Measurements from ENCODE around the gene TUT1.
A peak's percentile ranks its signal among the peaks of the same experiment; 100 is the strongest.

The TUT1 gene

GRCh38 chr11:62607714-62608113 lies 16.4 kb upstream of the TUT1 start:
- no peak overlapping the region for H3K4ac ChIP-seq (ENCODE audit: low read depth, low read length)
- H4K8ac ChIP-seq (ENCODE audit: low read depth, low read length): no peak overlapping the region
- no peaks in the 10 kb centered on the region for H3K36me3 ChIP-seq (ENCODE audit: control insufficient read depth, insufficient read depth, low read length)
- DNase-seq: no peak
- peaks cover 2% of the 10 kb centered on the region for H3K4me1 ChIP-seq (ENCODE audit: control insufficient read depth, low read depth, low read length)
- H3K4me2 ChIP-seq (ENCODE audit: low read length): no peak overlapping the region
- no peak overlapping the region for H2BK120ac ChIP-seq (ENCODE audit: low read depth, low read length)
- no peaks in the 10 kb centered on the region for H3K79me2 ChIP-seq (ENCODE audit: control insufficient read depth, insufficient read depth, low read length)
- no peak overlapping the region for H2AK5ac ChIP-seq (ENCODE audit: low read length)
- no peak overlapping the region for H3K18ac ChIP-seq (ENCODE audit: low read length)
- H2BK5ac ChIP-seq (ENCODE audit: low read length): no peak overlapping the region
- no peak overlapping the region for H3K4me3 ChIP-seq (ENCODE audit: low read length)
- no peak overlapping the region for H2BK15ac ChIP-seq (replicated peaks; ENCODE audit: low read depth)
- no peak overlapping the region for H4K5ac ChIP-seq (ENCODE audit: low read length)
- no peak overlapping the region for H3K27ac ChIP-seq (ENCODE audit: low read depth, low read length)
- WGBS (ENCODE audit: extremely low coverage, insufficient coverage, low lambda C conversion rate): no CpG with 5 or more reads among the region's 4 CpGs
- no peaks in the 10 kb centered on the region for H3K79me1 ChIP-seq (ENCODE audit: low read length)
- H3K27me3 ChIP-seq (ENCODE audit: insufficient read depth, low read length, poor library complexity): no peaks in the 10 kb centered on the region
- no peak overlapping the region for H3K23ac ChIP-seq (ENCODE audit: low read length)
- H3K56ac ChIP-seq (ENCODE audit: low read length): no peak overlapping the region
- peak overlapping the region; percentile 4 for H3K9ac ChIP-seq (ENCODE audit: low read length)

- H3K23ac ChIP-seq (ENCODE audit: low read length): no peak overlapping the region
- H3K27me3 ChIP-seq (ENCODE audit: insufficient read depth, low read length, poor library complexity): no peaks in the 10 kb centered on the region
- no peak overlapping the region for H3K56ac ChIP-seq (ENCODE audit: low read length)
Observed at GRCh38 chr11:62605902-62606301, 14.6 kb upstream of the TUT1 start.

GRCh38 chr11:62605467-62605866 lies 14.1 kb upstream of the TUT1 start:
- Histone ChIP-seq H3K27me3 (ENCODE audit: insufficient read depth, low read length, poor library complexity) (no peaks in the 10 kb centered on the region), H2AK5ac (ENCODE audit: low read length) (no peak overlapping the region), H3K56ac (ENCODE audit: low read length) (no peak overlapping the region), H4K5ac (ENCODE audit: low read length) (no peak overlapping the region), H4K8ac (ENCODE audit: low read depth, low read length) (no peak overlapping the region), H3K9ac (ENCODE audit: low read length) (no peak overlapping the region), H3K27ac (ENCODE audit: low read depth, low read length) (no peak overlapping the region), H3K4ac (ENCODE audit: low read depth, low read length) (no peak overlapping the region), H2BK15ac (replicated peaks; ENCODE audit: low read depth) (no peak overlapping the region), H3K79me2 (ENCODE audit: control insufficient read depth, insufficient read depth, low read length) (peaks cover 9% of the 10 kb centered on the region), H2BK120ac (ENCODE audit: low read depth, low read length) (no peak overlapping the region), H2BK5ac (ENCODE audit: low read length) (no peak overlapping the region), H3K4me3 (ENCODE audit: low read length) (no peak overlapping the region), H3K36me3 (ENCODE audit: control insufficient read depth, insufficient read depth, low read length) (no peaks in the 10 kb centered on the region), H3K23ac (ENCODE audit: low read length) (no peak overlapping the region), H3K18ac (ENCODE audit: low read length) (no peak overlapping the region), H3K4me2 (ENCODE audit: low read length) (no peak overlapping the region), H3K4me1 (ENCODE audit: control insufficient read depth, low read depth, low read length) (peaks cover 2% of the 10 kb centered on the region), H3K79me1 (ENCODE audit: low read length) (no peaks in the 10 kb centered on the region)
- WGBS (ENCODE audit: extremely low coverage, insufficient coverage, low lambda C conversion rate): no CpG with 5 or more reads among the region's 6 CpGs
- DNase-seq: no peak

More at GRCh38 chr11:62605902-62606301, 14.6 kb upstream of the TUT1 start:
- no peak overlapping the region for H3K4me2 ChIP-seq (ENCODE audit: low read length)
- H3K79me2 ChIP-seq (ENCODE audit: control insufficient read depth, insufficient read depth, low read length): peaks cover 5% of the 10 kb centered on the region
- no CpG with 5 or more reads among the region's 15 CpGs for WGBS (ENCODE audit: extremely low coverage, insufficient coverage, low lambda C conversion rate)
- no peak overlapping the region for H2BK120ac ChIP-seq (ENCODE audit: low read depth, low read length)
- no peak overlapping the region for H3K27ac ChIP-seq (ENCODE audit: low read depth, low read length)
- no peak overlapping the region for H2AK5ac ChIP-seq (ENCODE audit: low read length)
- no peaks in the 10 kb centered on the region for H3K79me1 ChIP-seq (ENCODE audit: low read length)
- H3K4me3 ChIP-seq (ENCODE audit: low read length): no peak overlapping the region
- H2BK15ac ChIP-seq (replicated peaks; ENCODE audit: low read depth): no peak overlapping the region
- H2BK5ac ChIP-seq (ENCODE audit: low read length): no peak overlapping the region
- peaks cover 2% of the 10 kb centered on the region for H3K4me1 ChIP-seq (ENCODE audit: control insufficient read depth, low read depth, low read length)
- no peak overlapping the region for H4K8ac ChIP-seq (ENCODE audit: low read depth, low read length)
- no peak overlapping the region for H3K4ac ChIP-seq (ENCODE audit: low read depth, low read length)
- no peaks in the 10 kb centered on the region for H3K36me3 ChIP-seq (ENCODE audit: control insufficient read depth, insufficient read depth, low read length)
- no peak for DNase-seq
- H3K18ac ChIP-seq (ENCODE audit: low read length): no peak overlapping the region
- H4K5ac ChIP-seq (ENCODE audit: low read length): no peak overlapping the region
- H3K9ac ChIP-seq (ENCODE audit: low read length): no peak overlapping the region

GRCh38 chr11:62604460-62605120 lies 13.3 kb upstream of the TUT1 start:
- H2BK5ac ChIP-seq (ENCODE audit: low read length): no peak overlapping the region
- H3K56ac ChIP-seq (ENCODE audit: low read length): no peak overlapping the region
- no peak overlapping the region for H2AK5ac ChIP-seq (ENCODE audit: low read length)
- DNase-seq: peak; percentile 67
- no peak overlapping the region for H2BK120ac ChIP-seq (ENCODE audit: low read depth, low read length)
- H3K4ac ChIP-seq (ENCODE audit: low read depth, low read length): no peak overlapping the region
- no peak overlapping the region for H4K5ac ChIP-seq (ENCODE audit: low read length)
- H3K36me3 ChIP-seq (ENCODE audit: control insufficient read depth, insufficient read depth, low read length): no peaks in the 10 kb centered on the region
- no CpG with 5 or more reads among the region's 13 CpGs for whole genome bisulfite sequencing (ENCODE audit: extremely low coverage, insufficient coverage, low lambda C conversion rate)
- no peak overlapping the region for H4K8ac ChIP-seq (ENCODE audit: low read depth, low read length)
- H3K27ac ChIP-seq (ENCODE audit: low read depth, low read length): no peak overlapping the region
- peaks cover 15% of the 10 kb centered on the region for H3K79me2 ChIP-seq (ENCODE audit: control insufficient read depth, insufficient read depth, low read length)
- peak overlapping the region; percentile 50 for H3K23ac ChIP-seq (ENCODE audit: low read length)
- no peak overlapping the region for H3K4me3 ChIP-seq (ENCODE audit: low read length)
- no peak overlapping the region for H3K18ac ChIP-seq (ENCODE audit: low read length)
- peaks cover 3% of the 10 kb centered on the region for H3K79me1 ChIP-seq (ENCODE audit: low read length)
- no peak overlapping the region for H3K4me2 ChIP-seq (ENCODE audit: low read length)
- no peak overlapping the region for H2BK15ac ChIP-seq (replicated peaks; ENCODE audit: low read depth)
- peaks cover 2% of the 10 kb centered on the region for H3K4me1 ChIP-seq (ENCODE audit: control insufficient read depth, low read depth, low read length)
- H3K9ac ChIP-seq (ENCODE audit: low read length): no peak overlapping the region
- H3K27me3 ChIP-seq (ENCODE audit: insufficient read depth, low read length, poor library complexity): no peaks in the 10 kb centered on the region

- Histone ChIP-seq H3K4ac (ENCODE audit: low read depth, low read length) (no peak overlapping the region), H3K56ac (ENCODE audit: low read length) (peak overlapping the region; percentile 17), H3K79me1 (ENCODE audit: low read length) (peaks cover 3% of the 10 kb centered on the region), H3K9ac (ENCODE audit: low read length) (no peak overlapping the region), H4K8ac (ENCODE audit: low read depth, low read length) (no peak overlapping the region), H3K4me1 (ENCODE audit: control insufficient read depth, low read depth, low read length) (peaks cover 2% of the 10 kb centered on the region), H2BK120ac (ENCODE audit: low read depth, low read length) (no peak overlapping the region), H3K27me3 (ENCODE audit: insufficient read depth, low read length, poor library complexity) (no peaks in the 10 kb centered on the region), H3K4me3 (ENCODE audit: low read length) (no peak overlapping the region), H2BK15ac (replicated peaks; ENCODE audit: low read depth) (no peak overlapping the region), H3K36me3 (ENCODE audit: control insufficient read depth, insufficient read depth, low read length) (no peaks in the 10 kb centered on the region), H3K27ac (ENCODE audit: low read depth, low read length) (no peak overlapping the region), H2BK5ac (ENCODE audit: low read length) (no peak overlapping the region), H3K79me2 (ENCODE audit: control insufficient read depth, insufficient read depth, low read length) (peaks cover 17% of the 10 kb centered on the region), H3K18ac (ENCODE audit: low read length) (no peak overlapping the region), H3K23ac (ENCODE audit: low read length) (no peak overlapping the region), H3K4me2 (ENCODE audit: low read length) (no peak overlapping the region), H4K5ac (ENCODE audit: low read length) (no peak overlapping the region), H2AK5ac (ENCODE audit: low read length) (no peak overlapping the region)
- DNase-seq: no peak
- WGBS (ENCODE audit: extremely low coverage, insufficient coverage, low lambda C conversion rate): no CpG with 5 or more reads among the region's 8 CpGs
Observed at GRCh38 chr11:62603776-62604299, 12.5 kb upstream of the TUT1 start.

GRCh38 chr11:62603072-62603408 lies 11.7 kb upstream of the TUT1 start:
- Histone ChIP-seq H2BK15ac (replicated peaks; ENCODE audit: low read depth) (no peak overlapping the region), H2BK5ac (ENCODE audit: low read length) (no peak overlapping the region), H3K4ac (ENCODE audit: low read depth, low read length) (no peak overlapping the region), H3K23ac (ENCODE audit: low read length) (no peak overlapping the region), H3K4me2 (ENCODE audit: low read length) (peak overlapping the region; percentile 75), H3K4me3 (ENCODE audit: low read length) (no peak overlapping the region), H3K79me1 (ENCODE audit: low read length) (peaks cover 11% of the 10 kb centered on the region), H2BK120ac (ENCODE audit: low read depth, low read length) (no peak overlapping the region), H3K27ac (ENCODE audit: low read depth, low read length) (no peak overlapping the region), H3K56ac (ENCODE audit: low read length) (peak overlapping the region; percentile 91), H3K4me1 (ENCODE audit: control insufficient read depth, low read depth, low read length) (peaks cover 4% of the 10 kb centered on the region), H3K27me3 (ENCODE audit: insufficient read depth, low read length, poor library complexity) (no peaks in the 10 kb centered on the region), H3K79me2 (ENCODE audit: control insufficient read depth, insufficient read depth, low read length) (peaks cover 23% of the 10 kb centered on the region), H3K18ac (ENCODE audit: low read length) (no peak overlapping the region), H4K5ac (ENCODE audit: low read length) (no peak overlapping the region), H4K8ac (ENCODE audit: low read depth, low read length) (no peak overlapping the region), H2AK5ac (ENCODE audit: low read length) (no peak overlapping the region), H3K9ac (ENCODE audit: low read length) (peak overlapping the region; percentile 77), H3K36me3 (ENCODE audit: control insufficient read depth, insufficient read depth, low read length) (peaks cover 4% of the 10 kb centered on the region)
- DNase-seq: no peak
- no CpG with 5 or more reads among the region's 13 CpGs for WGBS (ENCODE audit: extremely low coverage, insufficient coverage, low lambda C conversion rate)

All from mesendoderm (in vitro differentiated cells).